Ectodermal cell (in vitro differentiated cells): ENCODE measurements around the gene NXPH4.

Experiments
- H3K27ac ChIP-seq: 2 replicates; pipeline ENCODE4 v1.7.0; 2013; ENCODE audit warnings: mild to moderate bottlenecking, low read depth, low read length; ENCODE audit not compliant: insufficient read depth, poor library complexity, severe bottlenecking
- H3K27me3 ChIP-seq: 2 replicates; pipeline ENCODE4 v1.7.0; 2013; ENCODE audit warnings: mild to moderate bottlenecking, low read length; ENCODE audit not compliant: insufficient read depth, control insufficient read depth, poor library complexity, severe bottlenecking
- H3K36me3 ChIP-seq: one replicate; pipeline ENCODE4 v1.7.0; 2013; ENCODE audit warnings: low read length; ENCODE audit not compliant: control insufficient read depth, insufficient read depth
- H3K4me1 ChIP-seq: one replicate; pipeline ENCODE4 v1.7.0; 2013; ENCODE audit warnings: low read length; ENCODE audit not compliant: control insufficient read depth, insufficient read depth
- H3K4me3 ChIP-seq: 2 replicates; pipeline ENCODE4 v1.7.0; 2013; ENCODE audit warnings: low read depth, low read length, control low read depth; ENCODE audit not compliant: insufficient read depth
- H3K9me3 ChIP-seq: 2 replicates; pipeline ENCODE4 v1.7.0; 2013; ENCODE audit warnings: mild to moderate bottlenecking, low read length, moderate library complexity; ENCODE audit not compliant: control insufficient read depth
- WGBS, 2 experiments: methylation state at CpG; one replicate each; pipeline ENCODE4 v1.1.7; 2013; ENCODE audit warnings: missing lambda C conversion rate in 2 of 2; 5-methylcytosine and 5-hydroxymethylcytosine counted together

Gene NXPH4

GRCh38 chr12:57210461-57210860 lies 6.1 kb upstream of the NXPH4 start:
- no peak overlapping the region for H3K4me3 ChIP-seq
- peaks cover 20% of the 10 kb centered on the region for H3K27me3 ChIP-seq
- WGBS, 2 experiments: 95 to 96% methylated on average over 15 of the region's 15 CpGs
- H3K36me3 ChIP-seq: peaks cover 18% of the 10 kb centered on the region
- no peaks in the 10 kb centered on the region for H3K9me3 ChIP-seq
- H3K27ac ChIP-seq: no peak overlapping the region
- H3K4me1 ChIP-seq: peaks cover 9% of the 10 kb centered on the region

DNA sequence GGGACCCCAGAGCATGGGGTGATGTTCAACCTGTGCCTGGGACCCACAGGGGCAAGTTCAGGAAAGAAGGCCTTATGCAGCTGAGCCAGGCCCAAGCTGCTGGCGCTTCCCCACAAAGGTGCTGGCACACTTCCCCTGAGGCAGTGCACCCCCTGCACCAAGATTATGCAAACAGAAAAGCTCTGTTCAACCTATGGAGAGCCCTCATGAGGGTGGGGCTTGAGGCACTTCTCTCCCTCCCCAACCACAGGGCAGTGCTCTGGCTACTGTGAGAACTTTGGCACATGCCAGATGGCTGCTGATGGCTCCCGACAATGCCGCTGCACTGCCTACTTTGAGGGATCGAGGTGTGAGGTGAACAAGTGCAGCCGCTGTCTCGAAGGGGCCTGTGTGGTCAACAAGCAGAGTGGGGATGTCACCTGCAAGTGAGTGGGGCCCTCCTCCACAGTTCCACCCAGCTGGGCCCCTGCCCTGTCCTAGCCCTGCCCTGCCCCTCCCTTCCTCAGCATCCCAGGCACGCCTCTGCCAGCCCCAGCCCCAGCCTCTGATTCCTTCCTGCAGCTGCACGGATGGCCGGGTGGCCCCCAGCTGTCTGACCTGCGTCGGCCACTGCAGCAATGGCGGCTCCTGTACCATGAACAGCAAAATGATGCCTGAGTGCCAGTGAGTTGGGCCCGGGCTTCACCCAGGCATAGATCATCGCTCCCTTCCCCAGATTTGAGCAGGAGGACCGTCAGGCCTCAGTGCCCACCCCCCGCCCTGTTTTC lies 5.5 kb upstream of the NXPH4 start:
- Histone ChIP-seq H3K36me3 (peaks cover 12% of the 10 kb centered on the region), H3K27ac (no peak overlapping the region), H3K27me3 (peaks cover 27% of the 10 kb centered on the region), H3K4me3 (no peak overlapping the region), H3K4me1 (peaks cover 14% of the 10 kb centered on the region), H3K9me3 (no peaks in the 10 kb centered on the region)
- 93 to 94% methylated on average over 16 of the region's 16 CpGs for WGBS, 2 experiments

DNA sequence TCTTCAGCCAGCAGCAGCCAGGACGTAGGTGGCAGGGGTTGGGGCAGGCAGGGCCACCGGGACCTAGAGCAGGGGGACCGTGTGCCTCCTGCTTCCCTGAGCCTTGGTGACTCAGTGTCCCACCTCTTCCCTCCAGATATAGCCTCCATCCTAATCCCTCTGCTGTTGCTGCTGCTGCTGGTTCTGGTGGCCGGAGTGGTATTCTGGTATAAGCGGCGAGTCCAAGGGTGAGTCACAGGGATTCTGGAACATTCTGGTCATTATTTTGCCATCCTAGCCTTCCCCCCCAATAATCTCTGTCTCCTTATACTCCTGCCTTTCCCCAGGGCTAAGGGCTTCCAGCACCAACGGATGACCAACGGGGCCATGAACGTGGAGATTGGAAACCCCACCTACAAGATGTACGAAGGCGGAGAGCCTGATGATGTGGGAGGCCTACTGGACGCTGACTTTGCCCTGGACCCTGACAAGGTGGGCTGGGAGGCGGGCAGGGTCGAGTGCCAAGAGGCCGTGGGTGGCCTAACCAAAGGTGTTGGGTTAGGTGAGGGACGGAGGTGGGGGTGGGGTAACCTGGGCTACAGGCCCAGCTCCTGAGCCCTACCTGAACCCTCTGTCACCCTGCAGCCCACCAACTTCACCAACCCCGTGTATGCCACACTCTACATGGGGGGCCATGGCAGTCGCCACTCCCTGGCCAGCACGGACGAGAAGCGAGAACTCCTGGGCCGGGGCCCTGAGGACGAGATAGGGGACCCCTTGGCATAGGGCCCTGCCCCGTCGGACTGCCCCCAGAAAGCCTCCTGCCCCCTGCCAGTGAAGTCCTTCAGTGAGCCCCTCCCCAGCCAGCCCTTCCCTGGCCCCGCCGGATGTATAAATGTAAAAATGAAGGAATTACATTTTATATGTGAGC lies 4.5 kb upstream of the NXPH4 start:
- H3K36me3 ChIP-seq: peaks cover 9% of the 10 kb centered on the region
- peaks cover 18% of the 10 kb centered on the region for H3K4me1 ChIP-seq
- peaks cover 36% of the 10 kb centered on the region for H3K27me3 ChIP-seq
- H3K27ac ChIP-seq: no peak overlapping the region
- no peaks in the 10 kb centered on the region for H3K9me3 ChIP-seq
- H3K4me3 ChIP-seq: no peak overlapping the region
- WGBS, 2 experiments: 94% methylated on average over 27 of the region's 27 CpGs

GRCh38 chr12:57212701-57213057 lies 3.9 kb upstream of the NXPH4 start:
- H3K4me3 ChIP-seq: no peak overlapping the region
- H3K9me3 ChIP-seq: no peaks in the 10 kb centered on the region
- no peak overlapping the region for H3K27ac ChIP-seq
- H3K4me1 ChIP-seq: peaks cover 24% of the 10 kb centered on the region
- 82 to 86% methylated on average over 7 of the region's 7 CpGs for WGBS, 2 experiments
- peaks cover 7% of the 10 kb centered on the region for H3K36me3 ChIP-seq
- H3K27me3 ChIP-seq: peaks cover 43% of the 10 kb centered on the region

DNA sequence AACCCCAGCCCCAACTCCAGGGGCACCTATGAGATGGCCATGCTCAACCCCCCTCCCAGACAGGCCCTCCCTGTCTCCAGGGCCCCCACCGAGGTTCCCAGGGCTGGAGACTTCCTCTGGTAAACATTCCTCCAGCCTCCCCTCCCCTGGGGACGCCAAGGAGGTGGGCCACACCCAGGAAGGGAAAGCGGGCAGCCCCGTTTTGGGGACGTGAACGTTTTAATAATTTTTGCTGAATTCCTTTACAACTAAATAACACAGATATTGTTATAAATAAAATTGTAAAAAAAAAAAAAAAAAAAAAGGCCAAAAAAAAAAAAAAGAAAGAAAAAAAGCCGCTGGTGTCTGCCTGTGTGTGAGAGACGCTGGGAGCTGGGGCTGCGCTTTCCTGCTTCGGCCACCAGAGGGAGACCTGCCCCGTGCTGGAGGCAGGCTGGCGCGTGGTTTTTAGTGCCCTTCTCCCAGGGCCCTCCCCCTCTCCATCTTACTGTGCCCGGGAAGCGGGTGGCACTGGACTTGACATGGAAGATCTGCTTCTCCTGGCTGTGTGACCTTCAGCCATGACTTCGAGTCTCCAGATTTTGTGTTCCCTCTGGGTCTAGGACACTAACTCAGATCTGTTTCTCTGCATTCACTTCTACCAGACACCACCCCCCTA lies 3.4 kb upstream of the NXPH4 start:
- 8 to 14% methylated on average over 11 to 12 of the region's 16 CpGs for WGBS, 2 experiments
- Histone ChIP-seq H3K36me3 (peaks cover 2% of the 10 kb centered on the region), H3K27ac (no peak overlapping the region)

GRCh38 chr12:57213763-57214397 lies 2.7 kb upstream of the NXPH4 start:
- Histone ChIP-seq H3K27ac (no peak overlapping the region), H3K36me3 (no peaks in the 10 kb centered on the region), H3K4me3 (no peak overlapping the region), H3K27me3 (peaks cover 55% of the 10 kb centered on the region), H3K9me3 (no peaks in the 10 kb centered on the region), H3K4me1 (peaks cover 27% of the 10 kb centered on the region)
- WGBS, 2 experiments: 68 to 75% methylated on average over 4 of the region's 4 CpGs

More for the DNA sequence above, 3.4 kb upstream of the NXPH4 start:
- Histone ChIP-seq H3K27me3 (peaks cover 48% of the 10 kb centered on the region), H3K4me1 (peaks cover 25% of the 10 kb centered on the region), H3K4me3 (no peak overlapping the region), H3K9me3 (no peaks in the 10 kb centered on the region)

GRCh38 chr12:57214398-57214781 lies 2.2 kb upstream of the NXPH4 start:
- no peak overlapping the region for H3K27ac ChIP-seq
- H3K27me3 ChIP-seq: peaks cover 60% of the 10 kb centered on the region
- H3K9me3 ChIP-seq: no peaks in the 10 kb centered on the region
- H3K4me1 ChIP-seq: peaks cover 32% of the 10 kb centered on the region
- H3K4me3 ChIP-seq: no peak overlapping the region
- 7 to 8% methylated on average over 14 of the region's 14 CpGs for WGBS, 2 experiments
- no peaks in the 10 kb centered on the region for H3K36me3 ChIP-seq

GRCh38 chr12:57215065-57215464 lies 1.5 kb upstream of the NXPH4 start:
- Histone ChIP-seq H3K4me3 (no peak overlapping the region), H3K27me3 (peaks cover 66% of the 10 kb centered on the region), H3K9me3 (no peaks in the 10 kb centered on the region), H3K4me1 (peaks cover 38% of the 10 kb centered on the region), H3K36me3 (no peaks in the 10 kb centered on the region), H3K27ac (no peak overlapping the region)
- 68 to 70% methylated on average over 11 of the region's 11 CpGs for WGBS, 2 experiments

- no peaks in the 10 kb centered on the region for H3K9me3 ChIP-seq
- no peak overlapping the region for H3K4me3 ChIP-seq
- no peaks in the 10 kb centered on the region for H3K36me3 ChIP-seq
- H3K4me1 ChIP-seq: peaks cover 44% of the 10 kb centered on the region
- 43% methylated on average over 7 of the region's 7 CpGs for WGBS, 2 experiments
- H3K27ac ChIP-seq: no peak overlapping the region
- H3K27me3 ChIP-seq: peaks cover 72% of the 10 kb centered on the region
Measured at GRCh38 chr12:57215668-57216013, 953 bp upstream of the NXPH4 start.
